HCT116 (cell line): ENCODE measurements around the gene BMERB1. TPM values are rescaled to one million over a fixed set of nuclear protein-coding genes. Genes with fewer than 3 reads are reported as not detected.

Experiments used
- ATAC-seq: fragments of 200-7000 bp; cut with Tn5 transposase; 2 replicates; pipeline ENCODE4 v1.9.1; 2020; ENCODE audit warnings: mild to moderate bottlenecking, moderate library complexity
- BruUV-seq: library from RNA; stranded (reverse); fragments of 400-500 nt; replicated peaks from 2 replicates; lab custom pipeline; 2021; lab: Mats Ljungman, UMichigan
- CTCF ChIA-PET: fragments of 300-600 bp; sonication (Branson Sonifier 250); formaldehyde crosslinking; loops from one replicate; lab custom pipeline; 2021; ENCODE audit warnings: antibody characterized with exemption; lab: Charles Lee
- POLR2A ChIA-PET: fragments of 300-600, 350-600 bp; sonication (Branson Sonifier 250); formaldehyde crosslinking; loops from one replicate; lab custom pipeline; 2021; ENCODE audit warnings: antibody characterized with exemption; lab: Charles Lee
- RAD21 ChIA-PET, 2 experiments: fragments of 300-600 bp; sonication (Branson Sonifier 250); formaldehyde crosslinking; loops; one replicate each; lab custom pipeline; 2023; ENCODE audit warnings: low total read pairs in 2 of 2; ENCODE audit not compliant: uncharacterized antibody in 2 of 2, unreplicated experiment in 2 of 2, low non-redundant PET in 1 of 2; lab: Charles Lee
- DNase-seq: peaks from one replicate; pipeline ENCODE4 v3.0.0-alpha.2; 2010; ENCODE audit warnings: low read depth, low spot score
- H2AFZ ChIP-seq: fragments of 200-600 bp; shearing (Covaris generic), sonication (generic); 2 replicates; pipeline ENCODE4 v1.6.1; 2017; ENCODE audit warnings: low read depth, mixed run types, mixed read lengths, antibody characterized with exemption, low read length; ENCODE audit not compliant: poor library complexity, severe bottlenecking
- H3K27ac ChIP-seq: 2 replicates; pipeline ENCODE4 v1.5.1; 2012; ENCODE audit warnings: low read depth, low read length
- H3K27me3 ChIP-seq: fragments of 200-600 bp; sonication (generic); 2 replicates; pipeline ENCODE4 v1.6.1; 2016; ENCODE audit warnings: mixed run types, low read length, mixed read lengths; ENCODE audit not compliant: insufficient read depth
- H3K36me3 ChIP-seq, 2 experiments: fragments of 200-500 bp in 1 of 2; fragments of 200-600 bp in 1 of 2; sonication (Bioruptor generic) in 1 of 2; sonication (generic) in 1 of 2; 2 replicates each; pipeline versions ENCODE4 v1.5.1 to v1.6.1; 2014 to 2016; ENCODE audit warnings: low read length in 2 of 2, inconsistent platforms in 1 of 2, mixed read lengths in 1 of 2, mixed run types in 1 of 2; ENCODE audit not compliant: insufficient read depth in 2 of 2, control insufficient read depth in 1 of 2
- H3K4me1 ChIP-seq, 2 experiments: fragments of 200-600 bp in 1 of 2; sonication (generic) in 1 of 2; 2 replicates each; pipeline versions ENCODE4 v1.5.1 to v1.6.1; 2012 to 2017; ENCODE audit warnings: low read length in 2 of 2, inconsistent platforms in 1 of 2, mild to moderate bottlenecking in 1 of 2, mixed read lengths in 1 of 2, mixed run types in 1 of 2, moderate library complexity in 1 of 2; ENCODE audit not compliant: insufficient read depth in 2 of 2, control insufficient read depth in 1 of 2
- H3K4me2 ChIP-seq: fragments of 200-600 bp; sonication (generic); 2 replicates; pipeline ENCODE4 v1.6.1; 2017; ENCODE audit warnings: mixed run types, low read length, mixed read lengths
- H3K4me3 ChIP-seq, 2 experiments: fragments of 200-600 bp in 1 of 2; sonication (generic) in 1 of 2; replicated peaks in 1 of 2; 2 replicates each; pipeline ENCODE4 v1.5.1; 2011 to 2016; ENCODE audit warnings: low read length in 2 of 2, control low read depth in 1 of 2, low read depth in 1 of 2, mild to moderate bottlenecking in 1 of 2, mixed read lengths in 1 of 2, mixed run types in 1 of 2
- H3K79me2 ChIP-seq: fragments of 200-600 bp; sonication (generic); 2 replicates; pipeline ENCODE4 v1.6.1; 2017; ENCODE audit warnings: mild to moderate bottlenecking, mixed run types, low read length, moderate library complexity, mixed read lengths; ENCODE audit not compliant: insufficient read depth
- H3K9ac ChIP-seq: fragments of 200-600 bp; sonication (generic); 2 replicates; pipeline ENCODE4 v1.6.1; 2016; ENCODE audit warnings: low read length, mixed read lengths
- H3K9me2 ChIP-seq: fragments of 200-600 bp; sonication (generic), shearing (Covaris generic); 2 replicates; pipeline ENCODE4 v1.6.1; 2017; ENCODE audit warnings: mixed run types, mild to moderate bottlenecking, moderate library complexity; ENCODE audit not compliant: insufficient read depth
- H3K9me3 ChIP-seq, 2 experiments: fragments of 200-500 bp in 1 of 2; fragments of 200-600 bp in 1 of 2; sonication (Bioruptor generic) in 1 of 2; sonication (generic) in 1 of 2; 2 replicates each; pipeline ENCODE4 v1.6.1; 2014 to 2017; ENCODE audit warnings: low read length in 2 of 2, mixed read lengths in 2 of 2, inconsistent platforms in 1 of 2, low read depth in 1 of 2, mild to moderate bottlenecking in 1 of 2, mixed run types in 1 of 2, moderate library complexity in 1 of 2; ENCODE audit not compliant: control insufficient read depth in 1 of 2, insufficient read depth in 1 of 2
- H4K20me1 ChIP-seq: fragments of 200-600 bp; sonication (generic), shearing (Covaris generic); 2 replicates; pipeline ENCODE4 v1.6.1; 2017; ENCODE audit warnings: mixed run types, mild to moderate bottlenecking, moderate library complexity; ENCODE audit not compliant: insufficient read depth
- CBX3 ChIP-seq: IDR thresholded peaks from 2 replicates; pipeline ENCODE4 v1.6.1; 2012; ENCODE audit warnings: low read depth
- EGR1 ChIP-seq: IDR thresholded peaks from 2 replicates; pipeline ENCODE4 v1.6.1; 2012; ENCODE audit warnings: low read depth
- ELF1 ChIP-seq: IDR thresholded peaks from 2 replicates; pipeline ENCODE4 v1.6.1; 2012; ENCODE audit warnings: low read depth, borderline replicate concordance
- EZH2phosphoT487 ChIP-seq: fragments of 200-600 bp; IDR thresholded peaks from 2 replicates; pipeline ENCODE4 v1.6.1; 2018; ENCODE audit warnings: antibody characterized with exemption, borderline replicate concordance
- FOSL1 ChIP-seq: IDR thresholded peaks from 2 replicates; pipeline ENCODE4 v1.6.1; 2012; ENCODE audit warnings: low read depth
- RAD21 ChIP-seq: IDR thresholded peaks from 2 replicates; pipeline ENCODE4 v1.6.1; 2012; ENCODE audit warnings: low read depth, mild to moderate bottlenecking
- SIN3A ChIP-seq: IDR thresholded peaks from 2 replicates; pipeline ENCODE4 v1.6.1; 2012; ENCODE audit warnings: low read depth
- SP1 ChIP-seq: IDR thresholded peaks from 2 replicates; pipeline ENCODE4 v1.6.1; 2012; ENCODE audit warnings: low read depth
- SRF ChIP-seq: IDR thresholded peaks from 2 replicates; pipeline ENCODE4 v1.6.1; 2012; ENCODE audit warnings: low read depth
- TCF7L2 ChIP-seq: IDR thresholded peaks from 2 replicates; pipeline ENCODE4 v1.7.0; 2011; ENCODE audit warnings: borderline replicate concordance, inconsistent platforms; ENCODE audit not compliant: insufficient read depth, insufficient read length; ENCODE audit errors: extremely low read depth
- YY1 ChIP-seq: IDR thresholded peaks from 2 replicates; pipeline ENCODE4 v1.6.1; 2011; ENCODE audit warnings: low read length, low read depth, moderate library complexity, mild to moderate bottlenecking; ENCODE audit not compliant: insufficient replicate concordance; ENCODE audit errors: extremely low read depth
- ZFX ChIP-seq: fragments of 450-650 bp; IDR thresholded peaks from 2 replicates; pipeline ENCODE4 v1.6.1; 2017
- ZNF274 ChIP-seq: fragments of 200-500 bp; sonication (Bioruptor generic); IDR thresholded peaks from 2 replicates; pipeline ENCODE4 v1.6.1; 2014; ENCODE audit warnings: mild to moderate bottlenecking, low read depth, low read length, inconsistent platforms
- intact Hi-C: fragments of 100-400 bp; cut with micrococcal nuclease; formaldehyde crosslinking; loops from 2 replicates; pipeline ENCODE4 v1.10.0; 2022
- total RNA-seq: library from RNA; stranded (reverse); gene quantifications from one replicate; pipeline ENCODE4 v1.2.1, GENCODE V29; 2021; ENCODE audit not compliant: unreplicated experiment
- TF ChIP-seq, protein P1 (sequence below): IDR thresholded peaks from 2 replicates; pipeline ENCODE4 v1.6.1; 2012; ENCODE audit warnings: low read depth
- TF ChIP-seq, protein P2 (sequence below): IDR thresholded peaks from 2 replicates; pipeline ENCODE4 v1.6.1; 2012
- TF ChIP-seq, protein P3 (sequence below), 3 experiments: fragments of 200-600 bp in 1 of 3; sonication (generic) in 1 of 3; IDR thresholded peaks in 2 of 3; conservative IDR thresholded peaks in 1 of 3; 2 replicates each; pipeline ENCODE4 v1.5.1; 2012 to 2017; ENCODE audit warnings: low read depth in 2 of 3, low read length in 2 of 3, antibody characterized with exemption in 1 of 3, borderline replicate concordance in 1 of 3, control low read depth in 1 of 3, mild to moderate bottlenecking in 1 of 3, mixed read lengths in 1 of 3, mixed run types in 1 of 3, moderate library complexity in 1 of 3; ENCODE audit not compliant: insufficient read depth in 1 of 3
- TF ChIP-seq, protein P4 (sequence below): IDR thresholded peaks from 2 replicates; pipeline ENCODE4 v1.6.1; 2011; ENCODE audit warnings: mild to moderate bottlenecking, low read length, moderate library complexity; ENCODE audit not compliant: insufficient replicate concordance; ENCODE audit errors: extremely low read depth
- TF ChIP-seq, protein P5 (sequence below): IDR thresholded peaks from 2 replicates; pipeline ENCODE4 v1.6.1; 2012

BMERB1 gene
- total RNA-seq, 1 experiment from 2014 or later: 43.6 TPM

DNA sequence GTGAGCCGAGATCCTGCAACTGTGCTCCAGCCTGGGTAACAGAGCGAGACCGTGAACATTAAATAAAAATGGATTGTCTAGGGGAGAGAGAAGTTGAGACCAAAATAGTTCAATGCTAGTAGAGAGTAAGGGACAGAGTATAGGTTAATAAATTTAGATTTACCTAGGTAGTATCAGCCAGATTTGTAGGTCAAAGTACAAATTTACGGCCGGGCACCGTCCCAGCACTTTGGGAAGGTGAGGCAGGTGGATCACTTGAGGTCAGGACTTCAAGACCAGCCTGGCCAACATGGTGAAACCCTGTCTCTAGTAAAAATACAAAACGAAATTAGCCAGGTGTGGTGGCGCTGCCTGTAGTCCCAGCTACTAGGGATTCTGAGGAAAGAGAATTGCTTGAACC is 12.2 kb upstream of the BMERB1 start:
- BruUV-seq: no TSS peak
- Histone ChIP-seq H3K4me1 (no peaks in the 10 kb centered on the region; a peak in 1 of 4 replicates), H3K27me3 (no peaks in the 10 kb centered on the region), H3K9ac (no peak overlapping the region), H3K4me2 (no peak overlapping the region), H4K20me1 (no peaks in the 10 kb centered on the region), H3K79me2 (no peaks in the 10 kb centered on the region), H3K27ac (no peak overlapping the region), H3K9me2 (no peaks in the 10 kb centered on the region), H3K4me3 (no peak overlapping the region), H3K9me3 (no peaks in the 10 kb centered on the region), H3K36me3 (no peaks in the 10 kb centered on the region), H2AFZ (no peak overlapping the region)
- no peak for DNase-seq
- intact Hi-C loops: no loop called here
- CTCF ChIA-PET: no interaction called here
- RAD21 ChIA-PET: no interaction called here
- POLR2A ChIA-PET: no interaction called here
- no peak for TF ChIP-seq CBX3
- TF ChIP-seq TCF7L2: no peak
- no peak for TF ChIP-seq SP1
- TF ChIP-seq, protein P1, sequence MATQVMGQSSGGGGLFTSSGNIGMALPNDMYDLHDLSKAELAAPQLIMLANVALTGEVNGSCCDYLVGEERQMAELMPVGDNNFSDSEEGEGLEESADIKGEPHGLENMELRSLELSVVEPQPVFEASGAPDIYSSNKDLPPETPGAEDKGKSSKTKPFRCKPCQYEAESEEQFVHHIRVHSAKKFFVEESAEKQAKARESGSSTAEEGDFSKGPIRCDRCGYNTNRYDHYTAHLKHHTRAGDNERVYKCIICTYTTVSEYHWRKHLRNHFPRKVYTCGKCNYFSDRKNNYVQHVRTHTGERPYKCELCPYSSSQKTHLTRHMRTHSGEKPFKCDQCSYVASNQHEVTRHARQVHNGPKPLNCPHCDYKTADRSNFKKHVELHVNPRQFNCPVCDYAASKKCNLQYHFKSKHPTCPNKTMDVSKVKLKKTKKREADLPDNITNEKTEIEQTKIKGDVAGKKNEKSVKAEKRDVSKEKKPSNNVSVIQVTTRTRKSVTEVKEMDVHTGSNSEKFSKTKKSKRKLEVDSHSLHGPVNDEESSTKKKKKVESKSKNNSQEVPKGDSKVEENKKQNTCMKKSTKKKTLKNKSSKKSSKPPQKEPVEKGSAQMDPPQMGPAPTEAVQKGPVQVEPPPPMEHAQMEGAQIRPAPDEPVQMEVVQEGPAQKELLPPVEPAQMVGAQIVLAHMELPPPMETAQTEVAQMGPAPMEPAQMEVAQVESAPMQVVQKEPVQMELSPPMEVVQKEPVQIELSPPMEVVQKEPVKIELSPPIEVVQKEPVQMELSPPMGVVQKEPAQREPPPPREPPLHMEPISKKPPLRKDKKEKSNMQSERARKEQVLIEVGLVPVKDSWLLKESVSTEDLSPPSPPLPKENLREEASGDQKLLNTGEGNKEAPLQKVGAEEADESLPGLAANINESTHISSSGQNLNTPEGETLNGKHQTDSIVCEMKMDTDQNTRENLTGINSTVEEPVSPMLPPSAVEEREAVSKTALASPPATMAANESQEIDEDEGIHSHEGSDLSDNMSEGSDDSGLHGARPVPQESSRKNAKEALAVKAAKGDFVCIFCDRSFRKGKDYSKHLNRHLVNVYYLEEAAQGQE: no peak
- TF ChIP-seq SRF: no peak
- no peak for TF ChIP-seq EGR1
- TF ChIP-seq RAD21: no peak
- no peak for TF ChIP-seq ZFX
- TF ChIP-seq ELF1: no peak
- TF ChIP-seq, protein P2, sequence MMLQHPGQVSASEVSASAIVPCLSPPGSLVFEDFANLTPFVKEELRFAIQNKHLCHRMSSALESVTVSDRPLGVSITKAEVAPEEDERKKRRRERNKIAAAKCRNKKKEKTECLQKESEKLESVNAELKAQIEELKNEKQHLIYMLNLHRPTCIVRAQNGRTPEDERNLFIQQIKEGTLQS: no peak
- no peak for TF ChIP-seq YY1
- TF ChIP-seq, protein P3, sequence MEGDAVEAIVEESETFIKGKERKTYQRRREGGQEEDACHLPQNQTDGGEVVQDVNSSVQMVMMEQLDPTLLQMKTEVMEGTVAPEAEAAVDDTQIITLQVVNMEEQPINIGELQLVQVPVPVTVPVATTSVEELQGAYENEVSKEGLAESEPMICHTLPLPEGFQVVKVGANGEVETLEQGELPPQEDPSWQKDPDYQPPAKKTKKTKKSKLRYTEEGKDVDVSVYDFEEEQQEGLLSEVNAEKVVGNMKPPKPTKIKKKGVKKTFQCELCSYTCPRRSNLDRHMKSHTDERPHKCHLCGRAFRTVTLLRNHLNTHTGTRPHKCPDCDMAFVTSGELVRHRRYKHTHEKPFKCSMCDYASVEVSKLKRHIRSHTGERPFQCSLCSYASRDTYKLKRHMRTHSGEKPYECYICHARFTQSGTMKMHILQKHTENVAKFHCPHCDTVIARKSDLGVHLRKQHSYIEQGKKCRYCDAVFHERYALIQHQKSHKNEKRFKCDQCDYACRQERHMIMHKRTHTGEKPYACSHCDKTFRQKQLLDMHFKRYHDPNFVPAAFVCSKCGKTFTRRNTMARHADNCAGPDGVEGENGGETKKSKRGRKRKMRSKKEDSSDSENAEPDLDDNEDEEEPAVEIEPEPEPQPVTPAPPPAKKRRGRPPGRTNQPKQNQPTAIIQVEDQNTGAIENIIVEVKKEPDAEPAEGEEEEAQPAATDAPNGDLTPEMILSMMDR (IDR thresholded peaks at IDR 0.05 in 2 of 3, conservative IDR thresholded peaks at IDR 0.05 in 1 of 3; ENCODE audit: borderline replicate concordance in 1 of 3, insufficient read depth in 1 of 3, low read depth in 2 of 3, low read length in 2 of 3): no peak
- TF ChIP-seq ZNF274: no peak
- TF ChIP-seq, protein P4, sequence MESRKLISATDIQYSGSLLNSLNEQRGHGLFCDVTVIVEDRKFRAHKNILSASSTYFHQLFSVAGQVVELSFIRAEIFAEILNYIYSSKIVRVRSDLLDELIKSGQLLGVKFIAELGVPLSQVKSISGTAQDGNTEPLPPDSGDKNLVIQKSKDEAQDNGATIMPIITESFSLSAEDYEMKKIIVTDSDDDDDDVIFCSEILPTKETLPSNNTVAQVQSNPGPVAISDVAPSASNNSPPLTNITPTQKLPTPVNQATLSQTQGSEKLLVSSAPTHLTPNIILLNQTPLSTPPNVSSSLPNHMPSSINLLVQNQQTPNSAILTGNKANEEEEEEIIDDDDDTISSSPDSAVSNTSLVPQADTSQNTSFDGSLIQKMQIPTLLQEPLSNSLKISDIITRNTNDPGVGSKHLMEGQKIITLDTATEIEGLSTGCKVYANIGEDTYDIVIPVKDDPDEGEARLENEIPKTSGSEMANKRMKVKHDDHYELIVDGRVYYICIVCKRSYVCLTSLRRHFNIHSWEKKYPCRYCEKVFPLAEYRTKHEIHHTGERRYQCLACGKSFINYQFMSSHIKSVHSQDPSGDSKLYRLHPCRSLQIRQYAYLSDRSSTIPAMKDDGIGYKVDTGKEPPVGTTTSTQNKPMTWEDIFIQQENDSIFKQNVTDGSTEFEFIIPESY: no peak
- no peak for TF ChIP-seq SIN3A
- TF ChIP-seq EZH2phosphoT487: no peak
- TF ChIP-seq, protein P5, sequence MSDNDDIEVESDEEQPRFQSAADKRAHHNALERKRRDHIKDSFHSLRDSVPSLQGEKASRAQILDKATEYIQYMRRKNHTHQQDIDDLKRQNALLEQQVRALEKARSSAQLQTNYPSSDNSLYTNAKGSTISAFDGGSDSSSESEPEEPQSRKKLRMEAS: no peak
- no peak for TF ChIP-seq FOSL1
- no peak for ATAC-seq
